Kidney (tissue), 14 donors: ENCODE measurements around the gene LAMTOR4. TPM values are rescaled to one million over a fixed set of nuclear protein-coding genes. Genes with fewer than 3 reads are reported as not detected.

Experiments
- DNase-seq, 5 donors: peaks; one replicate each; pipeline ENCODE4 v3.0.0-alpha.2; 2013 to 2020
- FAIRE-seq: peaks from 2 replicates; lab custom pipeline; 2012; peaks lifted over from hg19 to GRCh38; lab: Jason Lieb, UNC
- H3K27ac ChIP-seq, 2 donors: one replicate each; pipeline ENCODE4 v1.7.0; 2013; ENCODE audit warnings: low read depth in 2 of 2, low read length in 2 of 2, inconsistent platforms in 1 of 2
- H3K27me3 ChIP-seq: one replicate; pipeline ENCODE4 v1.7.1; 2013; ENCODE audit warnings: low read length, inconsistent platforms; ENCODE audit not compliant: control insufficient read depth, insufficient read depth
- H3K36me3 ChIP-seq, 3 donors: one replicate each; pipeline versions ENCODE4 v1.7.0 to v1.7.1; 2013; ENCODE audit warnings: low read length in 3 of 3, control low read depth in 1 of 3, inconsistent platforms in 1 of 3; ENCODE audit not compliant: insufficient read depth in 3 of 3, control insufficient read depth in 2 of 3
- H3K4me1 ChIP-seq, 3 donors: one replicate each; pipeline versions ENCODE4 v1.7.0 to v1.7.1; 2013; ENCODE audit warnings: low read length in 3 of 3, inconsistent platforms in 1 of 3, low read depth in 1 of 3; ENCODE audit not compliant: control insufficient read depth in 2 of 3, insufficient read depth in 2 of 3
- H3K4me3 ChIP-seq, 3 donors: one replicate each; pipeline versions ENCODE4 v1.7.0 to v1.8.1; 2013; ENCODE audit warnings: low read length in 3 of 3, control low read depth in 1 of 3, inconsistent platforms in 1 of 3
- H3K9ac ChIP-seq, 3 donors: one replicate each; pipeline versions ENCODE4 v1.7.0 to v1.7.1; 2013; ENCODE audit warnings: low read length in 3 of 3, control low read depth in 1 of 3, inconsistent platforms in 1 of 3
- H3K9me3 ChIP-seq, 3 donors: one replicate each; pipeline versions ENCODE4 v1.7.0 to v1.7.1; 2013; ENCODE audit warnings: low read length in 3 of 3, control low read depth in 1 of 3, inconsistent platforms in 1 of 3; ENCODE audit not compliant: control insufficient read depth in 2 of 3, insufficient read depth in 1 of 3
- intact Hi-C: fragments of 100-400 bp; cut with DNase I; formaldehyde crosslinking; loops from one replicate; pipeline ENCODE4 v1.11.1; 2022
- polyA plus RNA-seq: library from polyadenylated mRNA; stranded (reverse); fragments of 350-450 nt; fragmentation: Illumina TruSeq; extraction: RNeasy Lipid Tissue Mini Kit (QIAGEN cat#74804); gene quantifications from one replicate; pipeline ENCODE4 v1.2.3, GENCODE V29; 2014; ENCODE audit warnings: low read depth, low replicate concordance; ENCODE audit not compliant: insufficient read depth
- total RNA-seq: library from RNA; stranded (reverse); fragmentation: NEBNext Ultra II Directional; extraction: Animal tissue kit (Norgen Biotek cat#: 25700); gene quantifications from one replicate; pipeline ENCODE4 v1.2.1, GENCODE V29; 2021
- TF ChIP-seq, protein P1 (sequence below): IDR thresholded peaks from 3 replicates; pipeline ENCODE4 v1.5.1; 2012; ENCODE audit warnings: mild to moderate bottlenecking, moderate library complexity, borderline replicate concordance; ENCODE audit not compliant: insufficient read depth; ENCODE audit errors: extremely low read depth
- donor health status: control.
- donor health status: control.
- donor health status: control.
- donor health status: control.
- donor health status: control.
- donor health status: DM: yes; HTN: yes; CAD: no.
- donor health status: Normal renal cell carcinoma (clear cell type).

LAMTOR4 gene
- total and polyA plus RNA-seq, 2 donors from 2014 or later, result 122 to 470 TPM

DNA sequence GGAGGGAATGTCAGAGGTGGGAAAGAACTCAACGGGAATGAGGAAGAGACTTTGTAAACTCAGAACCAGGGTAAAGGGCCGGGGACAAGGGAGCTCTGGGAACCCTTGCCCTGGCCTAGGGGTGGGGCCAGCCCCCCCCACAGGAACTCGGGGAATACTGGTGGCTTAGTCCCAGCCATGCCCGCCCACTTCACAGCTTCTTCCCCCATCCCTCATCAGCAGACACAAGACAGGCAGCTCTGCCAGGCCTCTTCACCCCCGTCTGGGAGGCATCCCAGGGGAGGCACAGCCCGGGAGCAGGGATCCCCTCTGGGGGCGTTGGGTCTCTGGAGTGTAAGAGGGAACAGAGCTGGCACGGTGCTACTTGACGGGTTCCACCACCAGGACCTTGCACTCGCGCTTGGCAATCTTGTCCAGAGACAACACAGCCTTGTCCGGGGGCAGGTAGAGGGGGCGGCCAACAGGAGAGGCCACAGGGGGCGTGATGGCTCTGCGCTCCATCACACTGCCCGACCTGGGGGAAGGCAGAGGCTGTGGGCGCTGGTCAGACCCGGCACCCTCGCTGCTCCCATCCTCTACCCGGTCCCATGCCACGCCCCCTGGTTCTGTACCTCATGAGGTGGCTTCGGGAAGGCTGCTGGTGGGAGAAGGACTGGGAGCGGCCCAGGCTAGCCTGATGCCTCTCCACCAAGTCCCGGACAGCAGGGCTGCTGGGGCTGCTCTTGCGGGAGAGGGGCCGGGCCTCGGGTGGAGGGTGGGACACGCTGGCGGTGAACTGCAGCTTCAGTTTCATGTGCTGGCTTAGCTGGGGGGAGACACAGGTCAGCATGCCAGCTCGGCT, 6.2 kb downstream of the LAMTOR4 start:
- TF ChIP-seq, protein P1, sequence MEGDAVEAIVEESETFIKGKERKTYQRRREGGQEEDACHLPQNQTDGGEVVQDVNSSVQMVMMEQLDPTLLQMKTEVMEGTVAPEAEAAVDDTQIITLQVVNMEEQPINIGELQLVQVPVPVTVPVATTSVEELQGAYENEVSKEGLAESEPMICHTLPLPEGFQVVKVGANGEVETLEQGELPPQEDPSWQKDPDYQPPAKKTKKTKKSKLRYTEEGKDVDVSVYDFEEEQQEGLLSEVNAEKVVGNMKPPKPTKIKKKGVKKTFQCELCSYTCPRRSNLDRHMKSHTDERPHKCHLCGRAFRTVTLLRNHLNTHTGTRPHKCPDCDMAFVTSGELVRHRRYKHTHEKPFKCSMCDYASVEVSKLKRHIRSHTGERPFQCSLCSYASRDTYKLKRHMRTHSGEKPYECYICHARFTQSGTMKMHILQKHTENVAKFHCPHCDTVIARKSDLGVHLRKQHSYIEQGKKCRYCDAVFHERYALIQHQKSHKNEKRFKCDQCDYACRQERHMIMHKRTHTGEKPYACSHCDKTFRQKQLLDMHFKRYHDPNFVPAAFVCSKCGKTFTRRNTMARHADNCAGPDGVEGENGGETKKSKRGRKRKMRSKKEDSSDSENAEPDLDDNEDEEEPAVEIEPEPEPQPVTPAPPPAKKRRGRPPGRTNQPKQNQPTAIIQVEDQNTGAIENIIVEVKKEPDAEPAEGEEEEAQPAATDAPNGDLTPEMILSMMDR, result no peak
- intact Hi-C loops, result no loop called here
- DNase-seq, result peak in 1 of 5 donors; percentile 42

DNA sequence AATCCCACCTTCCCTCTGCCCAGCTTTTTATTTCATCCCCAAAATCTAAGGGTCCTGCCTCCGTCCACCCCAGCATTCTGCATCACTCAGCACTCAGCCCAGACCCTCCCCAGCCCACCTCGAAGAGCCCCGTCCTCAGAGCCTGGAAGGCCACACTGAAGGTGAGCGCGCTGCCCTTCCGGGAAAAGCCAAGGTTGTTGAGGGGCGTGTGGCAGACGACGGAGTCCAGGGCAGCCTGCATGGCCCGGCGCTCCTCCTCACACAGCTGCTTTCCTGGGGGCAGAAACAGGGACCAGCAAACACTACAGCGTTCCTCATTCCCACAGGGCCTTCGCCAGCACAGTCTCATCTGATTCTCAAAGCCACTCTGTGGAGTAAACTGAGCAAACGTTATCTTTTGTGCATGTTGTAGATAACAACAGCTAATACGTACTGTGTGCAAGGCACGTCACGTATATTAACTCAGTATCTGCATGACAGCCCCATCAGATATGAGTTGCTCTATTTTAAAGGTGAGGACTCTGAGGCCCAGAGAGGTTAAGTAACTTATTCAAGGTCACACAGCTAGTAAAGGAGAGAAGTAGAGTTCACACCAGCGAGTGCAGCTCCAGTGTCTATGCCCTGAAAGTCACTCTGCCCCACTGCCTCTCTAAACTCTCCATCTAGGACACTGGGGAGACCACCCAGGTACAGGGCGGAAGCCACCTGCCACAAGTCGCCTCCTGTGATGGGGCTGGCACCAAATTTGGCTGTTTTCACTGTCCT, 7.0 kb downstream of the LAMTOR4 start:
- Histone ChIP-seq H3K4me1 (peaks cover 0 to 8% (median 4%) of the 10 kb centered on the region in 3 donors), H3K36me3 (peaks cover 2 to 18% (median 3%) of the 10 kb centered on the region in 3 donors), H3K9me3 (no peaks in the 10 kb centered on the region), H3K27ac (no peak overlapping the region), H3K27me3 (no peaks in the 10 kb centered on the region), H3K4me3 (no peak overlapping the region), H3K9ac (no peak overlapping the region)
- intact Hi-C loops, result no loop called here
- DNase-seq, result no peak
- no peak for FAIRE-seq
- TF ChIP-seq, protein P1, result no peak

More for the DNA sequence above, 6.2 kb downstream of the LAMTOR4 start:
- no peak overlapping the region for H3K9ac ChIP-seq
- H3K36me3 ChIP-seq, result peaks cover 2 to 18% (median 3%) of the 10 kb centered on the region in 3 donors
- H3K4me3 ChIP-seq, result no peak overlapping the region
- peaks cover 0 to 8% (median 6%) of the 10 kb centered on the region in 3 donors for H3K4me1 ChIP-seq
- FAIRE-seq, result no peak
- no peak overlapping the region for H3K27ac ChIP-seq
- no peaks in the 10 kb centered on the region for H3K9me3 ChIP-seq
- no peaks in the 10 kb centered on the region for H3K27me3 ChIP-seq

DNA sequence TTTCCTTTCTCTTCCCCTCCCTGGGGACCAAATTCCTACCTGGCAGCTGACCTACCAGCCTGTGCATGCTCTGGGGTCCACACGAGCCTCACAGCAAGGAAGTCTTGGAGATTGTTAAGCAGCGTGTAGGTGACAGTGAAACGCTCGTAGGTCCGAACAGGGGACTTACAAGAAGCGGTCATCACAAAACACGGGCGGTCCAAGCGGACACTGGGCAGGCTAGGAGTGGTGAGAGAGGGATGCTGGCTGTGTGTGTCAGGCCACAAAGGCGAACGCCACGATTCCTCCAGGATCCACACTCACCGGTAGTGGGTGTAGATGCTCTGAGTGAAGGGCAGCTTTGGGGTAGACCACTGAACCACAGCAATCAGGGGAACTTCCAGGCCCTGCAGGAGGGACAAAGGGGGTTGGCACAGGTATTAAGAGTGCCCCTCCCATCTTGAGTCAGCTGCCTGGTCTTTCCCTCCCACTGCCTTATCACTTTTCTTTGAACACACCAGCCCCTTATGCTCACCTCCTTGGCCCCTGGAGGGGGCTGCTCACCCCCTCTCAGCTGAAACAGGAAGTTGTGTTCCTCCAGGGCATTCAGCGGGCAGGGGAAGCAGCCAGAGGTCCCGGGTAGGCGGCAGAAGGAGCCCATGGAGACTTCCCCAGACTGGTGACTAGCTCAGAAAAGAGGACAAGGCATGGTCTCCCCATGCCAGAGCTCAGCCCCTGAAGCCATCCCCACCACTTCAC, 7.8 kb downstream of the LAMTOR4 start:
- Histone ChIP-seq H3K36me3 (peaks cover 2 to 18% (median 3%) of the 10 kb centered on the region in 3 donors), H3K27me3 (no peaks in the 10 kb centered on the region), H3K4me3 (no peak overlapping the region), H3K4me1 (peaks cover 0 to 8% (median 4%) of the 10 kb centered on the region in 3 donors), H3K9ac (peak overlapping the region in 1 of 3 donors; percentile 12), H3K27ac (no peak overlapping the region), H3K9me3 (no peaks in the 10 kb centered on the region)
- peak in 1 of 5 donors; percentile 44 for DNase-seq
- intact Hi-C loops, result no loop called here
- TF ChIP-seq, protein P1, result no peak
- FAIRE-seq, result no peak
